H1 (cell line): ENCODE results near the gene ARID4A. TPM values are rescaled to one million over a fixed set of nuclear protein-coding genes. Genes with fewer than 3 reads are reported as not detected.

Source experiments
- CTCF ChIA-PET: fragments of 300-600 bp; sonication (Branson Sonifier 250); formaldehyde crosslinking; loops from one replicate; lab custom pipeline; 2021; ENCODE audit not compliant: partially characterized antibody; lab: Charles Lee
- POLR2A ChIA-PET: fragments of 300-600 bp; sonication (Branson Sonifier 250); formaldehyde crosslinking; loops from one replicate; lab custom pipeline; 2021; ENCODE audit warnings: inconsistent platforms; ENCODE audit not compliant: partially characterized antibody; lab: Charles Lee
- DNase-seq, 2 experiments: peaks; one replicate each; pipeline versions ENCODE4 v3.0.0 to v3.0.0-alpha.2; 2010 to 2022; ENCODE audit warnings: low spot score in 2 of 2, low read depth in 1 of 2, mixed read lengths in 1 of 2
- FAIRE-seq: peaks from 2 replicates; lab custom pipeline; 2011; peaks lifted over from hg19 to GRCh38; lab: Jason Lieb, UNC
- H2AFZ ChIP-seq: 2 replicates; pipeline ENCODE4 v1.8.1; 2012; ENCODE audit warnings: low read length, inconsistent platforms
- H2AK5ac ChIP-seq: 2 replicates; pipeline ENCODE4 v1.6.1; 2013; ENCODE audit warnings: low read depth, low read length
- H2BK120ac ChIP-seq: replicated peaks from 2 replicates; pipeline ENCODE3; 2013; ENCODE audit warnings: low read depth, low read length, inconsistent platforms
- H2BK12ac ChIP-seq: 2 replicates; pipeline ENCODE4 v1.6.1; 2013; ENCODE audit warnings: low read depth, low read length
- H2BK15ac ChIP-seq: 2 replicates; pipeline ENCODE4 v1.6.1; 2013; ENCODE audit warnings: low read length
- H2BK20ac ChIP-seq: 2 replicates; pipeline ENCODE4 v1.6.1; 2013; ENCODE audit warnings: low read length
- H2BK5ac ChIP-seq: 2 replicates; pipeline ENCODE4 v1.6.1; 2013; ENCODE audit warnings: low read depth, low read length
- H3K14ac ChIP-seq: 2 replicates; pipeline ENCODE4 v1.6.1; 2013; ENCODE audit warnings: inconsistent platforms; ENCODE audit not compliant: insufficient read length
- H3K18ac ChIP-seq: 2 replicates; pipeline ENCODE4 v1.6.1; 2013; ENCODE audit warnings: low read length; ENCODE audit errors: extremely low read depth
- H3K23ac ChIP-seq: 2 replicates; pipeline ENCODE4 v1.6.1; 2013; ENCODE audit warnings: inconsistent platforms; ENCODE audit not compliant: insufficient read length
- H3K23me2 ChIP-seq: 2 replicates; pipeline ENCODE4 v1.6.1; 2013; ENCODE audit warnings: low read depth, low read length
- H3K27ac ChIP-seq: 2 replicates; pipeline ENCODE4 v1.6.1; 2011; ENCODE audit warnings: low read depth, low read length, inconsistent platforms
- H3K27me3 ChIP-seq, 4 experiments: replicated peaks in 1 of 4; 1 replicate in 1 of 4; 2 replicates in 3 of 4; pipeline versions ENCODE4 v1.6.1 to v1.8.1; 2011 to 2013; ENCODE audit warnings: low read length in 3 of 4, mild to moderate bottlenecking in 3 of 4, inconsistent platforms in 2 of 4, mixed read lengths in 2 of 4, moderate library complexity in 1 of 4; ENCODE audit not compliant: control insufficient read depth in 3 of 4, insufficient read depth in 3 of 4; ENCODE audit errors: extremely low read depth in 1 of 4
- H3K36me3 ChIP-seq, 4 experiments: 2 replicates each; pipeline versions ENCODE4 v1.6.1 to v1.8.1; 2011 to 2013; ENCODE audit warnings: mild to moderate bottlenecking in 4 of 4, low read length in 3 of 4, moderate library complexity in 2 of 4, control low read depth in 1 of 4, inconsistent platforms in 1 of 4; ENCODE audit not compliant: insufficient read depth in 4 of 4, control insufficient read depth in 2 of 4
- H3K4ac ChIP-seq: replicated peaks from 2 replicates; pipeline ENCODE3; 2013; ENCODE audit warnings: low read length, low read depth, mixed read lengths, inconsistent platforms; ENCODE audit not compliant: insufficient read length
- H3K4me1 ChIP-seq, 4 experiments: replicated peaks in 1 of 4; 1 replicate in 1 of 4; 2 replicates in 3 of 4; pipeline versions ENCODE4 v1.6.1 to v1.8.1; 2011 to 2013; ENCODE audit warnings: low read length in 3 of 4, inconsistent platforms in 2 of 4, mixed read lengths in 1 of 4; ENCODE audit not compliant: insufficient read depth in 4 of 4, control insufficient read depth in 3 of 4
- H3K4me2 ChIP-seq, 2 experiments: 2 replicates each; pipeline versions ENCODE4 v1.6.1 to v1.8.1; 2011 to 2013; ENCODE audit warnings: low read depth in 2 of 2, low read length in 2 of 2, control low read depth in 1 of 2, inconsistent platforms in 1 of 2, mild to moderate bottlenecking in 1 of 2; ENCODE audit not compliant: insufficient read depth in 1 of 2
- H3K4me3 ChIP-seq, 4 experiments: fragments of 200-600, 300-600 bp in 1 of 4; sonication (generic), shearing (Covaris generic), sonication (Bioruptor Twin) in 1 of 4; 2 replicates each; pipeline versions ENCODE4 v1.5.1 to v1.8.1; 2011 to 2016; ENCODE audit warnings: low read length in 4 of 4, low read depth in 3 of 4, control low read depth in 2 of 4, inconsistent platforms in 2 of 4, mild to moderate bottlenecking in 2 of 4, mixed read lengths in 1 of 4, moderate library complexity in 1 of 4; ENCODE audit not compliant: insufficient read depth in 2 of 4; ENCODE audit errors: extremely low read depth in 1 of 4
- H3K56ac ChIP-seq: replicated peaks from 2 replicates; pipeline ENCODE3; 2013; ENCODE audit warnings: low read depth, mild to moderate bottlenecking, mixed read lengths, low read length, inconsistent platforms; ENCODE audit not compliant: insufficient read length
- H3K79me1 ChIP-seq: 2 replicates; pipeline ENCODE4 v1.6.1; 2013; ENCODE audit warnings: low read depth, low read length, control low read depth
- H3K79me2 ChIP-seq, 2 experiments: 2 replicates each; pipeline versions ENCODE4 v1.6.1 to v1.8.1; 2012 to 2013; ENCODE audit warnings: low read length in 2 of 2, mild to moderate bottlenecking in 2 of 2, inconsistent platforms in 1 of 2; ENCODE audit not compliant: insufficient read depth in 2 of 2, control insufficient read depth in 1 of 2
- H3K9ac ChIP-seq, 4 experiments: replicated peaks in 1 of 4; 1 replicate in 1 of 4; 2 replicates in 3 of 4; pipeline versions ENCODE4 v1.6.1 to v1.8.1; 2011 to 2013; ENCODE audit warnings: low read depth in 3 of 4, low read length in 3 of 4, control low read depth in 2 of 4, mild to moderate bottlenecking in 2 of 4, moderate library complexity in 2 of 4, inconsistent platforms in 1 of 4; ENCODE audit errors: extremely low read depth in 1 of 4
- H3K9me3 ChIP-seq, 2 experiments: 2 replicates each; pipeline versions ENCODE4 v1.6.1 to v1.8.1; 2012 to 2013; ENCODE audit warnings: mild to moderate bottlenecking in 2 of 2, moderate library complexity in 2 of 2, control low read depth in 1 of 2, inconsistent platforms in 1 of 2, low read depth in 1 of 2, low read length in 1 of 2, mixed read lengths in 1 of 2; ENCODE audit not compliant: insufficient read depth in 2 of 2
- H4K20me1 ChIP-seq, 2 experiments: replicated peaks in 1 of 2; 2 replicates each; pipeline versions ENCODE3 to v1.8.1; 2011 to 2013; ENCODE audit warnings: inconsistent platforms in 2 of 2, low read length in 2 of 2, mild to moderate bottlenecking in 1 of 2; ENCODE audit not compliant: insufficient read depth in 2 of 2, control insufficient read depth in 1 of 2
- H4K5ac ChIP-seq: 2 replicates; pipeline ENCODE4 v1.6.1; 2013; ENCODE audit warnings: low read length, low read depth, mixed read lengths, inconsistent platforms; ENCODE audit not compliant: insufficient read length
- H4K8ac ChIP-seq: 2 replicates; pipeline ENCODE4 v1.8.0; 2013; ENCODE audit warnings: mild to moderate bottlenecking, moderate library complexity, low read length, inconsistent platforms; ENCODE audit not compliant: insufficient read depth; ENCODE audit errors: extremely low read depth
- H4K91ac ChIP-seq: replicated peaks from 2 replicates; pipeline ENCODE3; 2013; ENCODE audit warnings: low read length, mixed read lengths, inconsistent platforms; ENCODE audit not compliant: insufficient read length
- BRCA1 ChIP-seq: IDR thresholded peaks from 2 replicates; pipeline ENCODE4 v1.6.1; 2012; ENCODE audit warnings: low read depth, low read length, improper control_type of control experiment
- EP300 ChIP-seq, 2 experiments: IDR thresholded peaks; 1 replicate in 1 of 2; 2 replicates in 1 of 2; pipeline ENCODE4 v1.6.1; 2011 to 2012; ENCODE audit warnings: low read depth in 2 of 2, low read length in 2 of 2, mild to moderate bottlenecking in 2 of 2, borderline replicate concordance in 1 of 2, inconsistent platforms in 1 of 2, moderate library complexity in 1 of 2
- JUN ChIP-seq: IDR thresholded peaks from 2 replicates; pipeline ENCODE4 v1.6.1; 2011; ENCODE audit warnings: low read depth, mild to moderate bottlenecking, improper control_type of control experiment, low read length
- WGBS, 2 experiments: shearing (Covaris generic) in 1 of 2; methylation state at CpG; one replicate each; pipeline versions ENCODE4 v1.1.6 to v1.1.7; 2013 to 2015; ENCODE audit warnings: low lambda C conversion rate in 2 of 2, mixed read lengths in 2 of 2, inconsistent platforms in 1 of 2, low coverage in 1 of 2, missing lambda C conversion rate in 1 of 2; ENCODE audit not compliant: insufficient replicate concordance in 2 of 2, insufficient coverage in 1 of 2, insufficient read length in 1 of 2; ENCODE audit errors: extremely low coverage in 1 of 2, missing lambda C conversion rate in 1 of 2; 5-methylcytosine and 5-hydroxymethylcytosine counted together
- polyA plus RNA-seq, 7 experiments: library from polyadenylated mRNA; depleted of rRNA in 3 of 7; stranded (reverse) in 5 of 7; unstranded in 2 of 7; fragments of >200 nt in 5 of 7; fragments of 200-250 nt in 2 of 7; gene quantifications; 1 replicate in 5 of 7; 2 replicates in 1 of 7; 4 replicates in 1 of 7; pipeline versions ENCODE4 v1.2.1 to v1.2.3, GENCODE V29; 2011 to 2013; ENCODE audit warnings: missing spikeins in 2 of 7, mixed read lengths in 2 of 7
- total RNA-seq: library from RNA; stranded (reverse); fragmentation: NEBNext Ultra II Directional; extraction: Animal tissue kit (Norgen Biotek cat#: 25700); gene quantifications from 2 replicates; pipeline ENCODE4 v1.2.1, GENCODE V29; 2021

The ARID4A gene
- total and polyA plus RNA-seq, 2 of the 8 experiments (the other 6 are each of a cell fraction or from before 2014, with no cell fraction given): 2.1 to 14.6 TPM

- DNase-seq (no peak), FAIRE-seq (no peak)
- CTCF ChIA-PET: interaction anchor here (1.4 to 2.5 kb wide), 5 partner anchors 10 to 29 kb away, joined by 3 to 9 read pairs (median 5); no protein-coding TSS in a partner anchor
- Histone ChIP-seq H4K91ac (peak overlapping the region; percentile 72), H3K36me3 (no peaks in the 10 kb centered on the region), H3K4me1 (peaks cover 4 to 14% (median 7%) of the 10 kb centered on the region in 4 experiments; a peak in 6 of 7 replicates), H2AFZ (peak overlapping the region; percentile 99), H3K9ac (peak overlapping the region in 3 of 4 experiments; percentile 31 to 73 (median 68); a peak in 4 of 7 replicates), H4K8ac (peak overlapping the region; percentile 95; the same call in 1 of the 2 replicates), H3K56ac (no peak overlapping the region), H4K20me1 (no peaks in the 10 kb centered on the region), H3K18ac (no peak overlapping the region), H2BK120ac (peak overlapping the region; percentile 92), H3K23ac (peak overlapping the region; percentile 85), H3K27ac (no peak overlapping the region), H3K4ac (no peak overlapping the region), H2BK5ac (no peak overlapping the region), H2BK15ac (no peak overlapping the region), H3K79me1 (no peaks in the 10 kb centered on the region), H2BK20ac (no peak overlapping the region), H3K4me3 (peak overlapping the region; percentile 46 to 68 (median 58)), H3K27me3 (peaks cover 0 to 9% (median 6%) of the 10 kb centered on the region in 4 experiments; a peak in 5 of 7 replicates), H3K4me2 (peak overlapping the region; percentile 81 to 96), H2AK5ac (no peak overlapping the region), H3K14ac (no peak overlapping the region), H3K9me3 (no peaks in the 10 kb centered on the region), H2BK12ac (no peak overlapping the region), H3K23me2 (peaks cover 7% of the 10 kb centered on the region; the same call in 1 of the 2 replicates), H3K79me2 (no peaks in the 10 kb centered on the region), H4K5ac (no peak overlapping the region)
- TF ChIP-seq JUN (no peak), EP300 (IDR thresholded peaks at IDR 0.05; ENCODE audit: borderline replicate concordance in 1 of 2, low read depth in 2 of 2, low read length in 2 of 2) (peak in 1 of 2 experiments; percentile 1; a peak in 1 of 3 replicates), BRCA1 (no peak)
- 15% methylated on average over 6 of the region's 10 CpGs; no CpG with 5 or more reads in 1 of the 2 experiments for WGBS, 2 experiments
- POLR2A ChIA-PET: interaction anchor here (0.6 to 3.8 kb wide), 6 partner anchors 31 to 287 kb away, joined by 3 to 23 read pairs (median 4); partner anchors contain the start of genes ARID4A, KIAA0586 and TIMM9
Measured at GRCh38 chr14:58395562-58395811, 97.1 kb downstream of the ARID4A start.
